MV-4-11 (cell line): Measurements from ENCODE around the gene CFAP410.

ENCODE experiments used
- DNase-seq: peaks from one replicate; lab custom pipeline; 2025; lab: John Stamatoyannopoulos, UW

CFAP410 gene

DNA sequence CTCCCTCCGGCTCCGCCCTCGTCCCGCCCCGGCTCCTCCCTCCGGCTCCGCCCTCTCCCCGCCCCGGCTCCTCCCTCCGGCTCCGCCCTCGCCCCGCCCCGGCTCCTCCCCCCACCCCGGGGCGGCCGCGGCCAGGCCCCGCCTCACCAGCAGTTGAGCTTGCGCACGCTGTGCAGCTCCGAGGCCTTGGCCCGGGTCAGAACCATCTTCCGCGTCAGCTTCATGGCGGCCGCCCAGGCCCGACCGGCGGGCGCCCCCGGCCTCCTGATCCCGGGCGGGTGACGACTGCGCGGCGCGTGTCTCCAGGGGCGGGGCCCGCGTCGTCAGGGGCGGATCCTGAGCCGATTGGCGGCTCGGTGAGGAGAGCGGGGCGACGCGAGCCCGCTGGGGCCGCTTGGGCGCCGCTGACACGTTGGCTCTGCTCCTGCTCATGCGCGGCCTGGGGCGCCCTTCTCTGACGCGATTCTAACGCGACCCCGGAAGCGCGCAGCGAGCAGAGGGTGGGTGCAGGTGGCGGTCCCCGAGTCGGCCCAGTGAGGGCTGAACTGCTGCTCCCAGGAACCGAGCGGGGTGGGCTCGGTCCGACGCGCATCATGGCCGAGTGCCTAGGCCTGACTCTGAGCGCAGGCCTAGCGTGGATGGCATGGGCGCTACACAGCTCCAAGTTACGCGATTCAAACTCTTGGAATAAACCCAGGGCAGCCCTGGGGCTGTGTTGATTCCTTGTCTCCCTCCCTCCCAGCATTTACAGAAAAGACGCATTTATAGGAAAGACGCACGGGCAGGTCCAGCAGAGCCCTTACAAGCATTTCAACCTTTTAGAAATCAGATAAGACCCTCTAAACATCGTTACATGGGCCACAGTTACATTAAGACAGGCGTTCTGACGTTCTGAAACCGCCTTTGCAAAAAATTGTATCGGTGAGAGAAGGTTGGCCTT, at the start of gene CFAP410:
CFAP410 (minus strand) TSS at position 420 of the 940 bp plus-strand sequence; CDS start at position 224, 196 bp downstream.
- DNase-seq = peak; percentile 93

DNA sequence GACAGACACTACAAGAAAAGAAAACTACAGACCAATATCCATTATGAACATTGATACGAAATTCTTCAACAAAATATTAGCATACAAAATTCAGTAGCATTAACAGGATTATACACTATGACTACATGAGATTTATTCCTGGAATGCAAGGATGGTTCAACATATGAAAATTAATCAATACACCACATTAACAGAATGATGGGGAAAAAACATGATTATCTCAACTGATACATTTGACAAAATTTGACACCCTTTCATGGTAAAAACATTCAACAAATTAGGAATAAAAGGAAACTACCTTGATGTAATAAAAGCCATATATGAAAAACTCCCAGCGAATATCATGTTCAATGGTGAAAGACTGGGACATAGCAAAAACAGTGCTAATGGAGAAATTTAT, 45.8 kb upstream of the CFAP410 start:
- no peak for DNase-seq

DNA sequence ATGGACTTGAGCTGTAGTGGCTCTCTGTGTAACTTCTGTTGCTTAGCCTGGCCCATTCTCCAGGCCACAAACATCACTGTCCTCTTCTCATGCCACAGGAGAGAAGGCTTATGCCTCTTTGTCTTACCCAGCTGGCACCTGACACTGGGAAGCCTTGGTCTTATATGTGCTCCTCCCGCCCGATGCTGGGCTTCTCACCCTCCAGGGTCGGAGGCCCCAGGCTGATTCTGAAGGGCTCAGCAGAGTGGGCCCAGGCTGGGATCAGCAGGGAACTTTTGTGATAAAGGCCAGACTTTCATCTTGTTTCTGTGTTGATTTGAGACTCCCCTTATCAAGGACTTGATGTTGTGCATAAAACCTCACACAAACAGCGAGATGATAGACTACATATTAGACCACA, 44.0 kb upstream of the CFAP410 start:
- DNase-seq = no peak

DNA sequence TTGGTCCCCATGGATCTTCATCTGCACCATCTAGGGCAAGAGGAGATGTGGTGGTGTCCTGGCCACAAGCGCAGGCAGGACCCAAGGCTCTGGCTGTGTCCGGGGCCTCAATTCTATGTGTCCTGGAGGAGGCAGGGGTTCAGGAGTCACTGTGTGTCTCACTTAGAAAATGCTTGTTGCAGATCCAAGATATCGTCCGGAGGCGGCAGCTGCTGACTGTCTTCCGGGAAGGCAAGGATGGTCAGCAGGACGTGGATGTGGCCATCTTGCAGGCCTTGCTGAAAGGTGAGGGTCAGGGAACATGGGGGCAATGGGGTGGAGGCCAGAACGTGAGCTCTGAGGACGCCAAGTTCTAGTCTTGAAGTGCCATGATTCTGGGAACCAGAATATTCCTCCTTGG, 43.3 kb upstream of the CFAP410 start:
- DNase-seq = no peak

DNA sequence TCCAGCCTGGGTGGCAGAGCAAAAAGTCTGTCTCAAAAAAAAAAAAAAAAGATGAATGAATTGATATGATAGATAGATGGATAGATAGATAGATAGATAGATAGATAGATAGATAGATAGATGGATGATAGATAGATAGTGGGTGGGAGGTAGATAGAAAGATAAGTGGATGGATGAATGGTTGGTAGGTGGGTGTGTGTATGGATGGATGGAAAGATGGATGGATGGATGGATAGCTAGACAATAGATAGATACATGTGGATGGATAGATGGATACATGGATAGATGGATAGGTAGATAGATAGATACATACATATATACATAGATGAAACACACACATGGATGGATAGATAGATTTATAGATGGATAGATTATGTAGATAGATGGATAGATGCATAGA, 42.7 kb upstream of the CFAP410 start:
- DNase-seq = no peak

DNA sequence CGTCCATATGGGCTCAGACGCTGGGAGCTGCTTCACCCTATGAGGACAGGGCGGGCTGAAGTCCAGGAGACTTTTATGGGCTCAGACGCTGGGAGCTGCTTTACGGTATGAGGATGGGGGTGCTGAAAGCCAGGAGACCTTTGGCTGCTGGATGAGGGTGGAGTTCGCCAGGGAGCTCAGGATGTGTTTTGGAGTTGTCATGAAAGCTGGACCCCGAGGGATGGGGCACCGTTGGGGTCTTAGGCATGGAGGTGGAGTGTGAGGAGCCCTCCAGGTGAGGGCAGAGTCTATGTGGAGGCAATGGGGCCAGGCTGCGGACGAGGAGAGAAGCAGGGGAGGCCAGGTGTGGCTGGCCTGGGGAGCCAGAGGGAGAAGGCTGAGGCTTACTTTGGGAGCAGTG, 41.7 kb upstream of the CFAP410 start:
- no peak for DNase-seq

DNA sequence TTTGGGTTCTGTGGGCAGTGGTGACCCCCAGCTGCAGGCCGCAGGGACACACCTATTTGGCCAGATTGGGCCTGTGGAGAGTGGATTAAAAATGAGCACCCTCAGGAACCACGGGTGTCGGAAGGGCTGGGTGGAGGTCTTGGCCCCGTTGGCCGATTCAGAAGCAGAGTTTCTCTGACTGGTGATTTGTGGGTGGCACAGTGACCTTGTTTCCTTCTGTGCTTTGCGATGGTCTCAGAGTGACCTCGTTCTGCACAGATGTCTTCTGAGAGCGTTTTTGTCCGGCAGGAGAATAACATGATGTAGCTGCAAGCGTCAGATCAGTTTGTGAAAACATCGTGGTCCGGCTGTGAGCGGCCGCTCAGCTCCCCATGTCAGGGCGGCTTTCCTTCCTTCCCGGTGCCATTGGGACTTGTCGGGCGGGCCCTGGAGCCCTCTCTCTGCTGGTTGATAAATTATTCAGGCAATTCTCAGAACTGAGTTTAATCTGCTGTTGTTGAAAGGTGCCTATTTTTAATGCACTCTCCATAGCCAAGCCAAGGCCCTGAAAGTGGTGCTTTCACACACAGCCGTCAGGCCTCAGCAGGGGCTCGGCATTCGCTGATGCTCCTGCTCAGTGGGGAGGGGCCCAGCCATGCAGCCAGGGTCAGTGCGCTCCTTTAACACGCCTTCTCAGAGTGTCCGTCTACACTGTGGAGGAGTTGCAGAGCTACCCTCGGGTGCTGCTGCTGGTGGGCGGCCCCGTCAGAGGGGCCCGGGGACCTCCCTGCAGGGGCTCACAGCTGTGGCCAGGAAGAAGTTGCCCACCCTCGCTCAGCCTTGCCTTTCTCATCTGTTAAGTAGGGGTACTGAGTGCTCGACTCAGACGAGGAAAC, 41.0 kb upstream of the CFAP410 start:
- no peak for DNase-seq

DNA sequence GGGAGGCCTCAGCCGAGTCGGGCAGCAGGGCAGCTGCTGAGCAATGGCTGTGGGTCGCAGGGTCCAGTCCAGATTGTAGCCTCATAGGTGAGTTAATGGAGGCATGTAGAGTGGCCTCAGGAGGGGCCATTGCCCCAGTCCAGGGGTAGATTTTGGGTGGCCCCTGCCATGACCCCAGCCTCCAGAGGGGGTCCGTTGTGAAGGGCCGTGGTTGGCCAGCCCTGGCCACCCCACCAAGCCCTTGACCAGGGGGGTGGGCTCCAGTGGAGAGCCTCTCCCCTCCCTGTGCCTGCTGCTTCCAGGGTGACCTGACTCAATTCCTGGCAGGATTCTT, 40.3 kb upstream of the CFAP410 start:
- no peak for DNase-seq

DNA sequence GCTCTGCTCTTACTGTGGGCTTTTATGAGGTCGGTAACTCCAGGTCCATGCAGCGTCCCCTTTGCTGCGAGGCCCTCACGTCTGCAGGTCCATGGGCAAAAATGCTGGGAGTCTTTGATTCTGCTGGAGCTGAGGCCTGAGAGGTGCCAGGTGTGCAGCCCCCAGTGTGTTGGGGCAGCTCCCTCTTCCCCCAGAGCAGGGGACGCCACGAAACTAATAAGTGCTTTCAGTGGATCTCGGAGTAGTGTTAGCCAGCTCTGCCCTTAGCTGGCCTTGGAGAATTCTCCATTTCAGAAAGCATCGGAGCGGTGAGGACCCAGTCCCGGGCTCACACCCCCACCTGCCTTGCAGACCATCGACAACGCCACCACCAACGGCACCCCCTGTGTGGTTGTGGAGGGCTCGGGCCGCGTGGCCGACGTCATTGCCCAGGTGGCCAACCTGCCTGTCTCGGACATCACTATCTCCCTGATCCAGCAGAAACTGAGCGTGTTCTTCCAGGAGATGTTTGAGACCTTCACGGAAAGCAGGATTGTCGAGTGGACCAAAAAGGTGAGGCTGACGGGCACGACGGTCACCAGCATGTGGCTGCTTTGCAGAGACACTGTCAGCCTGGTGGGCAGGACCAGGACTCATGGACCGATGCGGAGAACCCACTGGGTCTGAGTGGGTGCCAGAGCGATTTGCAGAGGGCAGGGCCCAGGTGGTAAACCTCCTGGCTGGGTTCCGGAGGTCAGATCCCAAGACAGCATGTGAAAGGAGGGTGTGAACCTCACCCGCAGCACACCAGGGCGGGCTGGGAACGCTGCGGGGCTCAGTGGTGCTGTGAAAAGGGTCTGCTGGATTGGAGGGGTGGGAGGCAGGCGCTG, 39.7 kb upstream of the CFAP410 start:
- no peak for DNase-seq

DNA sequence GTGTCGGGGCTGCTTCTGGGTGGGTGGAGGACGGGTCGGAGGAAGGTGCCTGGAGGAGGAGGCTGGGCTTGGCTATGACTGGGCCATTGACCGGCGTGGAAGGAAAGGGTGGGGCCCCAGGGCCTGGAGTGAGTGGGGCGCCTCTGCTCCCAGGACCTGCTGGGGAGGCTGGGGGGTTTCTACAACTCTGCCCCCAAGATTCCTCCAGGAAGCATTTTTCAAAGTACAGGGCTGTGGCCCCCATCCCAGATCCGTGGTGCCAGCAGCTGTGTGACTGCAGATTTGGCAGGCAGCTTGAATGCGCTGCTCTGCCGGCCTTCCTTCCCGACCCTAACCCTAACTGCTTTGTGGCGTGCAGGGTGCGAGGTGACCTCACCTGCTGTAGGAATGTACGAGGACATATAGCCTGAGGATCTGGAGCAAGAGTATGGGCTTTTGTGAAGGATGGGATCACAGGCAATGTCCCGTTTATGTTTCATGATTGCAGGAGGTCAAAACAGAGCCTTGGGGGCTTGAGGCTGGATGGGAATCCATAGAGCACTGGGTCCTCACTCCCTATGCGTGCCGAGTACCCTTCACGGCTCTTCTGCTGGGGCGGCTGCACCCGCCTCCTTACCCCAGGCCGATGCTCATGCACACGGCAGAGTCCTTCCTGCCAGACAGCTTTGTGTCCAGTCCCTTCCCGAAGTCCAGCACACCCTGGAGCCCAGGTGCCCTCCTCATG, 38.9 kb upstream of the CFAP410 start:
- no peak for DNase-seq

DNA sequence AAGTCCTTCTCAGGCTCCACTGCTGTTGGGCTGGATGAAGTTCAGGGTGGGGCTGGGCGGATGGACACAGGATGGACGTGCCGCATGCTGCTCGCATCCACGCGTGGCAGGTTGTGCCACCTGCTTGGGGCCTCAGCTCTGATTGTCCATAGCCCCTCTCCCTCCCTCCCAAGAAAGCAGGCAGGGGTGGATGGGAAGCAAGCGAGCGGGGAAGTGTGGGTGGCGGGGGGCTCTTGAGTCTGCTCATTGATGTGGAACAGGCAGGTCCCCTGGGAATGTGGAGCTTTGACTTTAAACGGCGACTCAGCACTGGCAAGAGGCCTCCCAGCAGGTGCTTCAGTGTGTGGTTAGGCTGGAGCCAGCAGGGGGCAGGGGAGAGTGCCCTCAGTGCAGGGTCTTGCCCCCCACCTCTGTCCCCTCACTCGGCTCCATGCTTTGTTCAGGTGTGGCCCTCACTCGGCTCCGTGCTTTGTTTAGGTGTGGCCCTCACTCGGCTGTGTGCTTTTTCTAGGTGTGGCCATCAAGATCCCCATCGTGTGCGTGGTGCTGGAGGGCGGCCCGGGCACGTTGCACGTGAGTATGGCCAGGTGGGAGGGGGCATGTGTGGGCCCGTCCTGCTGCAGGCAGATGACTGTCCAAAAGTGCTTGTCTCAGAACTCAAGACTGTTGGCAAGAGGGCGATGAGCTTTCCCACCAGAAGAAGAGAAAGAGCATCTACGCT, 38.2 kb upstream of the CFAP410 start:
- no peak for DNase-seq

DNA sequence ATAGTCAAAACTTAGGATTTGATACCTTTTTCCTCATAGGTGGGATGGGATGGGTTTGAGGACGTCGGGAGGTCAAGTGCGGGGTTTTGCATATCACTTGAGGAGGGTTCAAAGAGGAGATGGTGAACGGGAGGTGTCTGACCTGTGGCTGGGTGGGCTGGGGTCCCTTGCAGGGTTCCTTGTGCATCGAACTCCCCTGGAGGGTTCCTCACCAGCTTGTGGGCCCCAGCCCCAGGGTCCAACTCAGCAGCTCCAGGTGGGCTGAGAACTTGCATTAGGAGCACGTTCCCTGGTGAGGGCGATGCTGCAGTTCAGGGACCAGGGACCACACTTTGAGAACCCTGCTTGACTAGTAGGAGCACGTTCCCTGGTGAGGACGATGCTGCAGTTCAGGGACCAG, 37.4 kb upstream of the CFAP410 start:
- DNase-seq = no peak

DNA sequence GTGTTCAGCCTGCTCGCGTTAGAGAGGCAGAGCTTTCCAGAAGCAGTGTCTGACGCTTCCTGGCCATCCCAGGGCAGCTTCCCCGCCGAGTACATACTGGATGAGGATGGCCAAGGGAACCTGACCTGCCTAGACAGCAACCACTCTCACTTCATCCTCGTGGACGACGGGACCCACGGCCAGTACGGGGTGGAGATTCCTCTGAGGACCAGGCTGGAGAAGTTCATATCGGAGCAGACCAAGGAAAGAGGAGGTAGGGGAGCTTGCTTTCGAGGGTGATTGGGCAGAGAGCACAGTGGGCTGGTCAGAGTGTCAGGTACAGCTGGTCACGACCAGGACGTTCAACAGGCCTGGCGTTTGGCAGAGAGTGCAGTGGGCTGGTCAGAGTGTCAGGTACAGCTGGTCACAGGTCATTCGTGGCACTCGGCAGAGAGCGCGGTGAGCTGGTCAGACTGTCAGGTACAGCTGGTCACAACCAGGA, 36.6 kb upstream of the CFAP410 start:
- DNase-seq = no peak

DNA sequence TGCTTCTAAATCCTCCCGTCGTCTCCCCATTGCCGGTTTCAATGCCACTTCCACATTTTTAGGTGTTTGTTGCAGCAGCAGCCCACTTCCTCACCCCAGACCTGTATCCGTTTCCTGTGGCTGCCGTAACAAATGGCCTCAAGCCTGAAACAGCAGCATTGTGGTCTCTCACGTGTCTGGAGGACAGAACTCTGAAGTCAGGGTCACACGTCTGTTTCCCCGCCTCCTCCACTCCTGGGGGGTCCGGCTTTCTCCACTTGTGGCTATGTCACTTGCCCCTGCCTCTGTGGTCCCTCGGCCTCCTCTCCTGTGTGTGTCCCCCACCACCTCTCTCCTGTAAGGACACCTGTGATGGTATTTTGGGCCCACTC, 36.1 kb upstream of the CFAP410 start:
- peak; percentile 98 for DNase-seq

DNA sequence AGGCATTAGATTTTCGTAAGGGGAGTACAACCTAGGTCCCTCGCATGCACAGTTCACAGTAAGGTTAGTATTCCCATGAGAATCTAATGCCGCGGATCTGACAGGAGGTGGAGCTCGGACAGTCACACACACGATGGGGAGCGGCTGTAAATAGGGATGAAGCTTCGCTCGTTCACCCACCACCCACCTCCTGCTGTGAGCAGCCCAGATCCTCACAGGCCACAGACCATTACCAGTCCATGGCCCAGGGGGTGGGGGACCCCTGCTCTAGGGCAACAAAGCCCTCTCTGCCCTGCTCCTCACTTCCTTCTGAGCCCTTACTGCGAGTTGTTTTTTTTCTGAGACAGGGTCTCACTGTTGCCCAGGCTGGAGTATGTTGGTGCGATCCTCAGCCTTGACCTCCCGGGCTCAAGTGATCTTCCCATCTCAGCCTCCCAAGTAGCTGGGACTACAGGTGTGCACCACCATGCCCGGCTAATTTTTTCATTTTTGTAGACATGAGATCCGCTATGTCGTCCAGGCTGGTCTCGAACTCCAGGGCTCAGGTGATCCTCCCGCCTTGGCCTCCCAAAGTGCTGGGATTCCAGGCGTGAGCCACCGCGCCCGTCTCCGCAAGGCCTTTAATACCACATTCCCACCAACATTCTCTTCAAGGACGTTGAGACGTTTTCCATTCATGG, 35.6 kb upstream of the CFAP410 start:
- DNase-seq = no peak

DNA sequence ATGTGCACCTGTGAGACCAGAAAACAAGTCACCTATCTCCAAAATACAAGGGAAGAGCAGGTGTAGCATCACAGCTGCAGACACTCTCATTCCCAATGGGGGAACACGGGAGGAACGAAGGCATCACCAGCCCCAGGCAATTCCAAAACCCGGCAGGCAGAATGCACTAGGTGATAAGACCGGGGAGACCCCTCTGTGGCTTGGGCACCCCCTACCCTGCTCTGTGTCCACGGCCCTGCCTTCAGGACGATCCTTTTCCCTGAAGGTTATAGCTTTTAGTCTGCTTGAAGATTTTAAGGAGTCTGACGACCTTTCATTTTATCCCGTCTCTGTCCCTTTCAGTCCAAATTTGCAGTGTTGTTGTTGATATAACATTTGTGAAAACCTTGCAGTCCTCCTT, 33.4 kb upstream of the CFAP410 start:
- no peak for DNase-seq

DNA sequence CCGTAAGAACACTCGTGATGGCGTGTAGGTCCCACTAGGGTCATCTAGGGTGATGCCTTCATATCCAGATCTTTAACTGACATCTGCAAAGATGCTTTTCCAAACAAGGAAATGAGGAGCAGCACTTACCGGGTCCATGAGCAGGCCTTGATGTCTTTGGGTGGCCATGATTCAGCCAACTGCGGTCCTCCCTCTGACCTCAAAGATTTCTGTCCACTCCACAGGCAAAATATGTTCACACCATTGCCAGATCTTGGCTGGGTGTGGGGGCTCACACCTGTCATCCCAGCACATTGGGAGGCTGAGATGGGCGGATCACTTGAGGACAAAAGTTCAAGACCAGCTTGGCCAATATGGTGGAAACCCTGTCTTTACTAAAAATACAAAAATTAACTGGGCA, 32.4 kb upstream of the CFAP410 start:
- DNase-seq = no peak

DNA sequence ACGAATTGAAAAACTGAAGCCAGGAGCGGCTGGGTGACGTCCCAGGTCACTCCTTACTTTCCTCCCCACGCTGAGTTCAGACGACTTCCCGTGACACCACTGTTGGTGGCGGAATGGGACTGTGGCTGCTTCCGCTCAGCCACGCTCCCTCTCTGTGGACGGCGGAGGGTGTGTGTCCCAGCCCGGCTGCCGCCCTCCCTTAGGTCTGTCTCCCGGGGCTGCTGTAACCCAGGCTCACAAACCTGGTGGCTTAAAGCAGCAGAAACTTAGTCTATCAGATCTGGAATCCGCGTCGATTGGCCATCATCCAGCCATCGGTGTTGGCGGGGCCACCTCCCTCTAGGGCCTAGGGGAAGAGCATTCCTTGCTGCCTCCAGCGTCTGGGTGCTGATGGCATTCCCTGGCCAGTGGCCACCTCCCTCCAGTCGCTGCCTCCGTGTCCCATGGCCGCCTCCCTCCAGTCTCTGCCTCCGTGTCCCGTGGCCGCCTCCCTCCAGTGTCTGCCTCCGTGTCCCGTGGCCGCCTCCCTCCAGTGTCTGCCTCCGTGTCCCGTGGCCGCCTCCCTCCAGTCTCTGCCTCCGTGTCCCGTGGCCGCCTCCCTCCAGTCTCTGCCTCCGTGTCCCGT, 31.7 kb upstream of the CFAP410 start:
- DNase-seq = no peak

DNA sequence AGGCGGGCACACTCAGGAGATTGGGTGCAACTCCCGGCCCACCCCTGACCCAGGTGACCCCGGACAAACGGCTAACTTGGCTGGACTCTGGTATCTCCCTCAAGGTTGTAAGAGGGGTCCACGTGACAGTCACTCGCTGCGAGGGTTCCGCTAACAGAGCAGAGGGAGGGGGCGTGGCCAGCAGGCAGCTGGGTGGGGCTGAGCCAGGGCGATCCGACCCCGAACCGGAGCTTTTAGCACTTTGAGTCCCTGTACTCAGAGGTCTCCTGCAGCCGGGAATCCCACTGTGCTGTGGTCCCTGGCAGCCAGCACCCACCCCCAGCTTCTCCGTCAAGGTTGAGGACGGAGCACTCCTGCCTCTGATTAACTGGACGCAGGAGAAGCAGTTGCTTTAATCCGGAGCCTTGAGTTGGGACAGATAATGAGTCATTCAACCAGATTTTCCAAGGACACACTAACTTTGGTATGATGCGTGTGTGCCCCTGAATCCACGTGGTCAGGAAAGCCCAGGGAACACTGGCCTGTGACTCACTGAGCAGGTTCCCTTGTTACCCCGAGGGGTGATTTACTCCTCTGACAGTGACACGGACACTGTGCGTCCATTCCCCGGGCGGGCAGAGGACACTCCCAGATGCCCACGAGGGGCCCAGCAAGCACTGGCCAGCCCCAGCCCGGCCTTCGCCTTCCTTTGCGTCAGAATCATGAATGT, 31.0 kb upstream of the CFAP410 start:
- DNase-seq = no peak
